Body of pancreas (tissue), 4 donors: ENCODE results near the gene RIC3. TPM values are rescaled to one million over a fixed set of nuclear protein-coding genes. Genes with fewer than 3 reads are reported as not detected.

ENCODE experiments used
- ATAC-seq: fragments of 150-250 bp; one replicate; pipeline ENCODE4 v1.9.1; 2016
- DNase-seq, 4 donors: peaks; one replicate each; pipeline ENCODE4 v3.0.0-alpha.2; 2019
- H3K27ac ChIP-seq, 4 donors: fragments of 200-600 bp; sonication (generic); 1 replicate in 3 of 4; 2 replicates in 1 of 4; pipeline versions ENCODE4 v1.5.1 to v1.6.1; 2016 to 2019; ENCODE audit warnings: mild to moderate bottlenecking in 1 of 4, mixed read lengths in 1 of 4, moderate library complexity in 1 of 4
- H3K27me3 ChIP-seq, 2 donors: fragments of 200-600 bp; sonication (generic); one replicate each; pipeline ENCODE4 v1.6.0; 2016; ENCODE audit warnings: mild to moderate bottlenecking in 1 of 2
- H3K36me3 ChIP-seq, 2 donors: fragments of 200-600 bp; sonication (generic); replicated peaks in 1 of 2; 2 replicates each; pipeline ENCODE4 v1.5.1; 2016; ENCODE audit warnings: low read depth in 2 of 2; ENCODE audit not compliant: insufficient read depth in 1 of 2
- H3K4me1 ChIP-seq: fragments of 200-600 bp; sonication (generic); one replicate; pipeline ENCODE4 v1.6.0; 2016
- H3K4me3 ChIP-seq, 2 donors: fragments of 200-600 bp; sonication (generic); 1 replicate in 1 of 2; 2 replicates in 1 of 2; pipeline ENCODE4 v1.5.1; 2016 to 2019
- H3K9me3 ChIP-seq, 3 donors: fragments of 200-600 bp; sonication (generic); 1 replicate in 2 of 3; 2 replicates in 1 of 3; pipeline ENCODE4 v1.5.1; 2016
- POLR2A ChIP-seq, 3 donors: fragments of 450-650 bp; IDR thresholded peaks; one replicate each; pipeline ENCODE4 v1.6.1; 2016; ENCODE audit warnings: antibody characterized with exemption in 3 of 3, mild to moderate bottlenecking in 2 of 3
- WGBS, 2 donors: methylation state at CpG; one replicate each; pipeline ENCODE4 v1.1.5; 2017; 5-methylcytosine and 5-hydroxymethylcytosine counted together
- intact Hi-C: fragments of 100-400 bp; cut with DNase I; formaldehyde crosslinking; loops from one replicate; pipeline ENCODE4 v1.15.1; 2023
- total RNA-seq, 2 donors: library from RNA; depleted of rRNA; stranded (reverse); fragments of >200 nt; gene quantifications; one replicate each; pipeline ENCODE4 v1.1.0, GENCODE V29; 2016
- TF ChIP-seq, protein P1 (sequence below), 7 experiments: fragments of 450-650 bp in 4 of 7; fragments of 200-600 bp in 3 of 7; sonication (generic) in 3 of 7; IDR thresholded peaks; one replicate each; pipeline ENCODE4 v1.5.1; 2016 to 2019; ENCODE audit warnings: antibody characterized with exemption in 7 of 7

RIC3 gene
- total RNA-seq, 2 donors from 2014 or later: 40.0 to 44.5 TPM

- TF ChIP-seq, protein P1, sequence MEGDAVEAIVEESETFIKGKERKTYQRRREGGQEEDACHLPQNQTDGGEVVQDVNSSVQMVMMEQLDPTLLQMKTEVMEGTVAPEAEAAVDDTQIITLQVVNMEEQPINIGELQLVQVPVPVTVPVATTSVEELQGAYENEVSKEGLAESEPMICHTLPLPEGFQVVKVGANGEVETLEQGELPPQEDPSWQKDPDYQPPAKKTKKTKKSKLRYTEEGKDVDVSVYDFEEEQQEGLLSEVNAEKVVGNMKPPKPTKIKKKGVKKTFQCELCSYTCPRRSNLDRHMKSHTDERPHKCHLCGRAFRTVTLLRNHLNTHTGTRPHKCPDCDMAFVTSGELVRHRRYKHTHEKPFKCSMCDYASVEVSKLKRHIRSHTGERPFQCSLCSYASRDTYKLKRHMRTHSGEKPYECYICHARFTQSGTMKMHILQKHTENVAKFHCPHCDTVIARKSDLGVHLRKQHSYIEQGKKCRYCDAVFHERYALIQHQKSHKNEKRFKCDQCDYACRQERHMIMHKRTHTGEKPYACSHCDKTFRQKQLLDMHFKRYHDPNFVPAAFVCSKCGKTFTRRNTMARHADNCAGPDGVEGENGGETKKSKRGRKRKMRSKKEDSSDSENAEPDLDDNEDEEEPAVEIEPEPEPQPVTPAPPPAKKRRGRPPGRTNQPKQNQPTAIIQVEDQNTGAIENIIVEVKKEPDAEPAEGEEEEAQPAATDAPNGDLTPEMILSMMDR (IDR thresholded peaks at IDR 0.05): no peak
- no peak for TF ChIP-seq POLR2A (IDR thresholded peaks at IDR 0.05)
These were observed 93.6 kb downstream of the RIC3 start for GRCh38 chr11:8075119-8075726.

GRCh38 chr11:8071616-8072581, 96.9 kb downstream of the RIC3 start:
- no peaks in the 10 kb centered on the region for H3K27me3 ChIP-seq
- 65 to 67% methylated on average over 17 to 18 of the region's 18 CpGs for WGBS, 2 donors
- no peaks in the 10 kb centered on the region for H3K36me3 ChIP-seq
- peaks cover 10% of the 10 kb centered on the region for H3K4me1 ChIP-seq
- no peak overlapping the region for H3K4me3 ChIP-seq
- DNase-seq (peak in 1 of 4 donors; percentile 5), ATAC-seq (no peak)
- TF ChIP-seq, protein P1 (IDR thresholded peaks at IDR 0.05): no peak
- TF ChIP-seq POLR2A (IDR thresholded peaks at IDR 0.05): no peak
- no peaks in the 10 kb centered on the region for H3K9me3 ChIP-seq
- H3K27ac ChIP-seq: no peak overlapping the region
- intact Hi-C loops: no loop called here

More at GRCh38 chr11:8075119-8075726, 93.6 kb downstream of the RIC3 start:
- H3K27ac ChIP-seq: no peak overlapping the region
- no peak overlapping the region for H3K4me3 ChIP-seq
- H3K4me1 ChIP-seq: no peaks in the 10 kb centered on the region
- intact Hi-C loops: no loop called here
- 44 to 58% methylated on average over 2 of the region's 2 CpGs for WGBS, 2 donors
- H3K27me3 ChIP-seq: no peaks in the 10 kb centered on the region
- ATAC-seq (no peak), DNase-seq (no peak)
- no peaks in the 10 kb centered on the region for H3K9me3 ChIP-seq
- no peaks in the 10 kb centered on the region for H3K36me3 ChIP-seq

DNA sequence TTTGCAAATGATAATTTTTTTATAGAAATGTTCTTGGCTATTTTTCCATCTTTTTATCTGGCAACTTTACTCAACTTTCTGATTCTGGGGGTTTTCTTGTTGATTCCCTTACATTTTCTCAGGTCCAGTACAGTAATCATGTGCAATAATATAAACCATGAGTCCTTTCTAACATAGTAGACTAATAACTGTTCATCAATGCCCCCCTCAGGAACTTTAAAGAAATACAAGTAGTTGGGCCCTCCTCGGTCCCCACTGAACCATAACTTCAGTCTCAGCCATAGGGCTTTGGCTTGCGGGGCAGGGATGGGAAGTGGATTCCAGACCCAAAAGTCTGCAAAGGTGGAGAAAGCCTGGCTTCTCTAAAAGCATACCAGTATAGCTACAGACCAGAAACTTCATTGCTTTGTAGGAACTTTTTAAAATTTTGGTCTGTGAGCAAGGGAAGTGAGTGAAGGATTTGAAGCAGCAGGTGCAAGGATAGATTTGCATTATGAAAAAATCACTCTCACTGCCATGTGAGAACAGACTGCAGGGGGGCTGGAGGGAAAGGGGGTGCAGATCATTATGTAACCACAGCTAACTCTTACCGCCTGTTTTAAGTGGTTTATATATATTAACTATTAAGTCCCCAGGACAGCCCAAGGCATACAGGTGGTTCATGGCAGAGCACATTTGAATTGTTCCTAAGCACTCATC, 98.3 kb downstream of the RIC3 start:
- no peak for DNase-seq
- ATAC-seq: no peak

GRCh38 chr11:8069771-8070170, 99.1 kb downstream of the RIC3 start:
- H3K27ac ChIP-seq: no peak overlapping the region

More for the DNA sequence above, 98.3 kb downstream of the RIC3 start:
- no peaks in the 10 kb centered on the region for H3K36me3 ChIP-seq
- H3K9me3 ChIP-seq: no peaks in the 10 kb centered on the region
- H3K4me3 ChIP-seq: no peak overlapping the region
- 38 to 41% methylated on average over 3 of the region's 3 CpGs for WGBS, 2 donors
- intact Hi-C loops: no loop called here
- TF ChIP-seq, protein P1 (IDR thresholded peaks at IDR 0.05): peak in 3 of 7 experiments; percentile 11 to 24 (median 11)
- TF ChIP-seq POLR2A (IDR thresholded peaks at IDR 0.05): no peak
- no peak overlapping the region for H3K27ac ChIP-seq
- H3K27me3 ChIP-seq: no peaks in the 10 kb centered on the region
- H3K4me1 ChIP-seq: peaks cover 10% of the 10 kb centered on the region

More at GRCh38 chr11:8069771-8070170, 99.1 kb downstream of the RIC3 start:
- no peaks in the 10 kb centered on the region for H3K9me3 ChIP-seq
- H3K36me3 ChIP-seq: no peaks in the 10 kb centered on the region
- DNase-seq: no peak
- 67 to 72% methylated on average over 8 of the region's 8 CpGs for WGBS, 2 donors
- TF ChIP-seq, protein P1 (IDR thresholded peaks at IDR 0.05): no peak
- TF ChIP-seq POLR2A (IDR thresholded peaks at IDR 0.05): no peak
- H3K4me1 ChIP-seq: peaks cover 10% of the 10 kb centered on the region
- H3K4me3 ChIP-seq: no peak overlapping the region
- intact Hi-C loops: no loop called here
- no peaks in the 10 kb centered on the region for H3K27me3 ChIP-seq
- ATAC-seq: no peak
